ENCODE data around the gene GPBAR1. TPM values are rescaled to one million over a fixed set of nuclear protein-coding genes. Genes with fewer than 3 reads are reported as not detected.
A peak's percentile ranks its signal among the peaks of the same experiment; 100 is the strongest.

The GPBAR1 gene
- total and polyA plus RNA-seq, 7 donors: 0.24 to 0.74 (median 0.45) TPM

- WGBS, 3 donors: 69 to 82% (median 71%) methylated on average over 5 of the region's 5 CpGs
- DNase-seq: no peak
- no peak for TF ChIP-seq CTCF (IDR thresholded peaks at IDR 0.05)
- no peaks in the 10 kb centered on the region for H3K27me3 ChIP-seq (ENCODE audit: insufficient read depth in 3 of 3, low read length in 2 of 3)
- peak overlapping the region; percentile 56 for H3K27ac ChIP-seq
- intact Hi-C loops (cut with DNase I): no loop called here
- no peaks in the 10 kb centered on the region for H3K9me3 ChIP-seq
- H3K36me3 ChIP-seq (ENCODE audit: insufficient read depth in 1 of 2, low read depth in 1 of 2): peaks cover 38 to 100% of the 10 kb centered on the region in 2 donors
- no peak overlapping the region for H3K4me3 ChIP-seq
- H3K4me1 ChIP-seq: peaks cover 12% of the 10 kb centered on the region
- ATAC-seq: peak in 2 of 4 donors; percentile 40 to 41
Measured at GRCh38 chr2:218245214-218245613, 15.6 kb upstream of the GPBAR1 start.

GRCh38 chr2:218249691-218250090 lies 11.1 kb upstream of the GPBAR1 start:
- no peaks in the 10 kb centered on the region for H3K9me3 ChIP-seq
- 93 to 95% (median 94%) methylated on average over 13 of the region's 13 CpGs for WGBS, 3 donors
- intact Hi-C loops (cut with DNase I): no loop called here
- H3K4me3 ChIP-seq: no peak overlapping the region
- H3K27me3 ChIP-seq (ENCODE audit: insufficient read depth in 3 of 3, low read length in 2 of 3): no peaks in the 10 kb centered on the region
- TF ChIP-seq CTCF (IDR thresholded peaks at IDR 0.05): no peak
- H3K4me1 ChIP-seq: peaks cover 36% of the 10 kb centered on the region
- no peak for ATAC-seq
- peaks cover 38 to 100% of the 10 kb centered on the region in 2 donors for H3K36me3 ChIP-seq (ENCODE audit: insufficient read depth in 1 of 2, low read depth in 1 of 2)
- no peak overlapping the region for H3K27ac ChIP-seq
- DNase-seq: no peak

GRCh38 chr2:218252509-218253231 lies 8.1 kb upstream of the GPBAR1 start:
- no peaks in the 10 kb centered on the region for H3K9me3 ChIP-seq
- peak overlapping the region; percentile 68 for H3K27ac ChIP-seq
- no peak for TF ChIP-seq CTCF (IDR thresholded peaks at IDR 0.05)
- peaks cover 26 to 91% of the 10 kb centered on the region in 2 donors for H3K36me3 ChIP-seq (ENCODE audit: insufficient read depth in 1 of 2, low read depth in 1 of 2)
- DNase-seq: no peak
- no peak overlapping the region for H3K4me3 ChIP-seq
- no peaks in the 10 kb centered on the region for H3K27me3 ChIP-seq (ENCODE audit: insufficient read depth in 3 of 3, low read length in 2 of 3)
- 35 to 44% (median 38%) methylated on average over 7 of the region's 7 CpGs for WGBS, 3 donors
- peak; percentile 60 to 77 (median 66) for ATAC-seq
- intact Hi-C loops (cut with DNase I): no loop called here
- H3K4me1 ChIP-seq: peaks cover 35% of the 10 kb centered on the region

- H3K4me3 ChIP-seq: no peak overlapping the region
- peak in 2 of 4 donors; percentile 21 to 36 for ATAC-seq
- 63 to 76% (median 73%) methylated on average over 5 of the region's 5 CpGs for WGBS, 3 donors
- no peaks in the 10 kb centered on the region for H3K9me3 ChIP-seq
- peaks cover 23 to 85% of the 10 kb centered on the region in 2 donors for H3K36me3 ChIP-seq (ENCODE audit: insufficient read depth in 1 of 2, low read depth in 1 of 2)
- DNase-seq: no peak
- H3K27ac ChIP-seq: peak overlapping the region; percentile 68
- peaks cover 35% of the 10 kb centered on the region for H3K4me1 ChIP-seq
- intact Hi-C loops (cut with DNase I): no loop called here
- no peak for TF ChIP-seq CTCF (IDR thresholded peaks at IDR 0.05)
- H3K27me3 ChIP-seq (ENCODE audit: insufficient read depth in 3 of 3, low read length in 2 of 3): no peaks in the 10 kb centered on the region
Measured at GRCh38 chr2:218253232-218253625, 7.6 kb upstream of the GPBAR1 start.

All from psoas muscle (tissue), 8 donors.